ENCODE data around the gene ARID1B. TPM values are rescaled to one million over a fixed set of nuclear protein-coding genes. Genes with fewer than 3 reads are reported as not detected.

The ARID1B gene
- total and polyA plus RNA-seq, 2 donors (not counting 1 experiment from before 2014, with no cell fraction given), result 47.2 to 280 TPM

- 100% methylated on average over 3 of the region's 7 CpGs for WGBS (ENCODE audit: insufficient coverage)
- Histone ChIP-seq H3K9me3 (ENCODE audit: control extremely low read depth in 1 of 3, control insufficient read depth in 2 of 3, insufficient read depth in 1 of 3, low read length in 2 of 3) (no peaks in the 10 kb centered on the region), H3K27me3 (replicated peaks in 1 of 4; ENCODE audit: control extremely low read depth in 1 of 4, control insufficient read depth in 3 of 4, insufficient read depth in 4 of 4, low read length in 3 of 4) (no peaks in the 10 kb centered on the region), H3K4me1 (ENCODE audit: control insufficient read depth in 2 of 2, insufficient read depth in 2 of 2, low read length in 2 of 2) (peaks cover 3 to 5% of the 10 kb centered on the region in 2 donors), H3K4me3 (ENCODE audit: control extremely low read depth in 1 of 5, extremely low read depth in 1 of 5, insufficient read depth in 1 of 5, low read depth in 2 of 5, low read length in 4 of 5) (no peak overlapping the region), H3K9ac (ENCODE audit: low read length) (no peak overlapping the region), H3K27ac (ENCODE audit: low read length in 2 of 2) (no peak overlapping the region), H4K20me1 (ENCODE audit: control insufficient read depth, insufficient read depth, low read length, poor library complexity, severe bottlenecking) (peaks cover 24% of the 10 kb centered on the region), H3K36me3 (replicated peaks in 1 of 2; ENCODE audit: control extremely low read depth in 1 of 2, control insufficient read depth in 1 of 2, extremely low read depth in 1 of 2, insufficient read depth in 2 of 2, low read length in 1 of 2) (peaks cover 16 to 28% of the 10 kb centered on the region in 2 experiments), H3K4me2 (replicated peaks; ENCODE audit: low read depth, low read length, poor library complexity, severe bottlenecking) (no peak overlapping the region), H2AFZ (ENCODE audit: insufficient read depth, low read depth, low read length, poor library complexity, severe bottlenecking) (no peak overlapping the region), H3K79me2 (ENCODE audit: control insufficient read depth, insufficient read depth, low read length) (peaks cover 51% of the 10 kb centered on the region)
- POLR2A ChIA-PET, result no interaction called here
- TF ChIP-seq EZH2 (IDR thresholded peaks at IDR 0.05; ENCODE audit: borderline replicate concordance, insufficient read depth, low read depth, low read length, poor library complexity, severe bottlenecking) (no peak), CTCF (IDR thresholded peaks at IDR 0.05) (no peak)
- Mint-ChIP-seq H3K27me3 (no peaks in the 10 kb centered on the region), H3K4me3 (no peak overlapping the region), H3K27ac (no peak overlapping the region), H3K9me3 (ENCODE audit: insufficient read depth) (no peaks in the 10 kb centered on the region), H3K4me1 (peaks cover 14% of the 10 kb centered on the region)
- intact Hi-C loops (cut with micrococcal nuclease), result no loop called here
- DNase-seq (no peak), ATAC-seq (ENCODE audit: low read depth) (no peak)
- CTCF ChIA-PET, result interaction anchor here (1.4 kb wide), 1 partner anchor 80 kb away, joined by 4 read pairs; no protein-coding TSS in a partner anchor
Measured at GRCh38 chr6:157125531-157125930, 348.4 kb downstream of the ARID1B start.

DNA sequence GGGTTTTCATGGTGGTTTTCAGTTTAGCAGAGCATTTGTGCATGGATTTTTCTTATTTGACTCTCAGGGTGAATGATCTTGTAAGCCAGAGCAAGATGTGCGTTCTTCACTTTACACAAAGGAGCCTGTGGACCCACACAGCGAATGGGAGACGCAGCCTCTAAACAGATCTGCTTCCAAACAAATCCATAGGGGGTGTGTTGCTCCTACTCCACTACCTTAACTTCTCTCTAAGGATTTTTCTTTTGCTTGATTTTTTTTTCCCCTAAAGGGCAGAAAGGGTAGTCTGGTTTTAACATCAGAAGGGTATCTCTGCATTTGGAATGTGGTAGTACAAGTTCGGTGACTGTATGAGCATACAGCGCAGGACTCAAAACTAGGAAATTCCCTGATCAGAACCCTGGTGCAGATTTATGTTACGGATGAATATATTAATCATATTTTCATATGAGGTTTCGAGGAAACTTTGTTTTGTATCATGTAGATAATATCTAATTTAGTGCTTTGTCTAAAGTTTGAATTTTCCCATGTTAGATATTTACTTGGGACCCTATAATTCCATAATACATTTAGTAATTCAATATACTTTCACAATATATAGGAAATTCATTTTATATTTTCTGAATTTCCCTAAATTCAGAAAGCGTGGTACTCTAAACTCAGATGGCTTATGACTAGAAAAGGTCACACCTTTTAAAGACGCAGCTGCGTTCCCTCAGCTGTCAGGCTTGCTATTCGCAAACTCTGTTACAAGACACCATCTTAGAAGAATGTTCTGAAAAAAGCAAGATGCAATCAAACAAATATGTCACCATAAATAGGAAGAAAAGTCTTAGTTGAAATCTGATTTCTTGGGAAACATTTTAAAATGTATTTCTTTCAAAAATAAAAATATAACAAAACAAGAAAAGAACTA is 349.3 kb downstream of the ARID1B start:
- intact Hi-C loops (cut with micrococcal nuclease), result no loop called here
- WGBS (ENCODE audit: insufficient coverage), result no CpG with 5 or more reads among the region's 11 CpGs
- H3K27ac ChIP-seq (ENCODE audit: low read length in 2 of 2), result no peak overlapping the region
- no peak overlapping the region for H3K9ac ChIP-seq (ENCODE audit: low read length)
- ATAC-seq (ENCODE audit: low read depth), result no peak
- H3K79me2 ChIP-seq (ENCODE audit: control insufficient read depth, insufficient read depth, low read length), result peaks cover 55% of the 10 kb centered on the region
- Mint-ChIP-seq H3K27ac (no peak overlapping the region), H3K9me3 (ENCODE audit: insufficient read depth) (no peaks in the 10 kb centered on the region), H3K27me3 (no peaks in the 10 kb centered on the region), H3K4me3 (no peak overlapping the region), H3K4me1 (peaks cover 8% of the 10 kb centered on the region)
- H3K4me3 ChIP-seq (ENCODE audit: control extremely low read depth in 1 of 5, extremely low read depth in 1 of 5, insufficient read depth in 1 of 5, low read depth in 2 of 5, low read length in 4 of 5), result no peak overlapping the region
- POLR2A ChIA-PET, result no interaction called here
- H4K20me1 ChIP-seq (ENCODE audit: control insufficient read depth, insufficient read depth, low read length, poor library complexity, severe bottlenecking), result peaks cover 24% of the 10 kb centered on the region
- no peak for DNase-seq
- H3K27me3 ChIP-seq (replicated peaks in 1 of 4; ENCODE audit: control extremely low read depth in 1 of 4, control insufficient read depth in 3 of 4, insufficient read depth in 4 of 4, low read length in 3 of 4), result no peaks in the 10 kb centered on the region
- peaks cover 3 to 5% of the 10 kb centered on the region in 2 donors for H3K4me1 ChIP-seq (ENCODE audit: control insufficient read depth in 2 of 2, insufficient read depth in 2 of 2, low read length in 2 of 2)
- CTCF ChIA-PET, result no interaction called here
- H3K4me2 ChIP-seq (replicated peaks; ENCODE audit: low read depth, low read length, poor library complexity, severe bottlenecking), result no peak overlapping the region
- no peak overlapping the region for H2AFZ ChIP-seq (ENCODE audit: insufficient read depth, low read depth, low read length, poor library complexity, severe bottlenecking)
- no peaks in the 10 kb centered on the region for H3K9me3 ChIP-seq (ENCODE audit: control extremely low read depth in 1 of 3, control insufficient read depth in 2 of 3, insufficient read depth in 1 of 3, low read length in 2 of 3)
- H3K36me3 ChIP-seq (replicated peaks in 1 of 2; ENCODE audit: control extremely low read depth in 1 of 2, control insufficient read depth in 1 of 2, extremely low read depth in 1 of 2, insufficient read depth in 2 of 2, low read length in 1 of 2), result peaks cover 16 to 35% of the 10 kb centered on the region in 2 experiments
- TF ChIP-seq EZH2 (IDR thresholded peaks at IDR 0.05; ENCODE audit: borderline replicate concordance, insufficient read depth, low read depth, low read length, poor library complexity, severe bottlenecking) (no peak), CTCF (IDR thresholded peaks at IDR 0.05) (no peak)
